Retinal pigment epithelial cell (primary cell): ENCODE data around the gene DIP2C.
"Not testable (repeated sequence)": the region's sequence is repeated elsewhere in the genome, so short reads cannot be mapped to it uniquely, and the experiment has no call there.

Experiments
- DNase-seq: peaks from one replicate; pipeline ENCODE4 v3.0.0-alpha.2; 2010; ENCODE audit warnings: low read depth
- H3K4me3 ChIP-seq: 2 replicates; pipeline ENCODE4 v1.5.1; 2011; ENCODE audit warnings: mild to moderate bottlenecking, low read length, control low read depth, moderate library complexity
- CTCF ChIP-seq: conservative IDR thresholded peaks from 2 replicates; pipeline ENCODE4 v1.5.1; 2011; ENCODE audit warnings: low read depth, low read length, control low read depth, inconsistent platforms

The DIP2C gene

GRCh38 chr10:483261-483660 is 206.2 kb downstream of the DIP2C start:
- H3K4me3 ChIP-seq, result no peak overlapping the region
- DNase-seq, result no peak
- TF ChIP-seq CTCF, result no peak

- H3K4me3 ChIP-seq, result no peak overlapping the region
- DNase-seq, result no peak
- TF ChIP-seq CTCF, result no peak
Measured at GRCh38 chr10:482848-483247, 206.6 kb downstream of the DIP2C start.

- DNase-seq, result no peak
- no peak for TF ChIP-seq CTCF
- H3K4me3 ChIP-seq, result no peak overlapping the region
Measured at GRCh38 chr10:482051-482501, 207.4 kb downstream of the DIP2C start.

- no peak overlapping the region for H3K4me3 ChIP-seq
- no peak for TF ChIP-seq CTCF
Measured at GRCh38 chr10:481628-482027, 207.8 kb downstream of the DIP2C start.

GRCh38 chr10:480928-481552 is 208.4 kb downstream of the DIP2C start:
- TF ChIP-seq CTCF, result no peak
- DNase-seq, result peak; percentile 44
- no peak overlapping the region for H3K4me3 ChIP-seq

More at GRCh38 chr10:481628-482027, 207.8 kb downstream of the DIP2C start:
- no peak for DNase-seq

- DNase-seq, result no peak
- no peak overlapping the region for H3K4me3 ChIP-seq
- no peak for TF ChIP-seq CTCF
Measured at GRCh38 chr10:480498-480927, 209.0 kb downstream of the DIP2C start.

- H3K4me3 ChIP-seq, DNase-seq: not testable (repeated sequence)
Measured at GRCh38 chr10:479706-480497, 209.6 kb downstream of the DIP2C start.
